K562 (cell line): ENCODE measurements around the gene LRRC8C. TPM values are rescaled to one million over a fixed set of nuclear protein-coding genes. Genes with fewer than 3 reads are reported as not detected.

Experiments used
- CEBPB ChIP-seq: fragments of 450-650 bp; IDR thresholded peaks from 2 replicates; pipeline ENCODE4 v1.6.1; 2016; ENCODE audit warnings: missing genetic modification characterization, missing compliant biosample characterization
- CHAMP1 ChIP-seq: fragments of 450-650 bp; IDR thresholded peaks from 2 replicates; pipeline ENCODE4 v1.6.1; 2016; ENCODE audit warnings: mild to moderate bottlenecking
- CLOCK ChIP-seq: fragments of 250-450 bp; sonication (Bioruptor Pico); IDR thresholded peaks from 2 replicates; pipeline ENCODE4 v1.4.0; 2020; ENCODE audit warnings: mild to moderate bottlenecking, moderate library complexity, borderline replicate concordance
- EZH2 ChIP-seq: IDR thresholded peaks from 2 replicates; pipeline ENCODE4 v1.6.1; 2012; ENCODE audit warnings: low read depth, mild to moderate bottlenecking, inconsistent platforms, low read length, borderline replicate concordance
- FOSL1 ChIP-seq: fragments of 200-800 bp; sonication (Bioruptor generic); conservative IDR thresholded peaks from 2 replicates; pipeline ENCODE4 v1.6.1; 2016; ENCODE audit warnings: missing genetic modification characterization, missing compliant biosample characterization
- HDAC2 ChIP-seq: fragments of 450-650 bp; IDR thresholded peaks from 2 replicates; pipeline ENCODE4 v1.6.1; 2016; ENCODE audit warnings: mild to moderate bottlenecking
- HOXB6 ChIP-seq: fragments of 250-450 bp; sonication (Bioruptor Pico); IDR thresholded peaks from 2 replicates; pipeline ENCODE4 v1.5.1; 2022; ENCODE audit warnings: mild to moderate bottlenecking, borderline replicate concordance
- KLF10 ChIP-seq: fragments of 250-450 bp; sonication (Bioruptor Pico); IDR thresholded peaks from 2 replicates; pipeline ENCODE4 v1.6.1; 2021; ENCODE audit warnings: matching md5 sums
- MXI1 ChIP-seq: IDR thresholded peaks from 2 replicates; pipeline ENCODE4 v1.6.1; 2011; ENCODE audit warnings: low read depth, mild to moderate bottlenecking, improper control_type of control experiment, low read length
- PML ChIP-seq: IDR thresholded peaks from 2 replicates; pipeline ENCODE4 v1.6.1; 2012; ENCODE audit warnings: low read length, inconsistent platforms
- POLR2G ChIP-seq: fragments of 200-400 bp; formaldehyde crosslinking; IDR thresholded peaks from 2 replicates; pipeline ENCODE4 v1.6.1; 2017; ENCODE audit warnings: low read depth, mild to moderate bottlenecking, antibody characterized with exemption, low read length, moderate library complexity
- RBM25 ChIP-seq: fragments of 200-400 bp; formaldehyde crosslinking; IDR thresholded peaks from 2 replicates; pipeline ENCODE4 v1.6.1; 2018; ENCODE audit warnings: low read length, low read depth, moderate library complexity; ENCODE audit not compliant: severe bottlenecking
- SP1 ChIP-seq: sonication (generic); formaldehyde crosslinking; IDR thresholded peaks from 2 replicates; pipeline ENCODE4 v1.8.1; 2022; ENCODE audit warnings: mild to moderate bottlenecking, missing genetic modification reagents
- SRSF1 ChIP-seq: fragments of 200-400 bp; formaldehyde crosslinking; IDR thresholded peaks from 2 replicates; pipeline ENCODE4 v1.6.1; 2017; ENCODE audit warnings: mild to moderate bottlenecking, low read depth, low read length, moderate library complexity
- SRSF7 ChIP-seq: fragments of 200-400 bp; formaldehyde crosslinking; optimal IDR thresholded peaks from 2 replicates; pipeline ENCODE3; 2017; ENCODE audit warnings: mild to moderate bottlenecking, low read depth, low read length
- TFAP4 ChIP-seq: sonication (generic); formaldehyde crosslinking; IDR thresholded peaks from 2 replicates; pipeline ENCODE4 v1.8.0; 2022; ENCODE audit warnings: missing genetic modification reagents, mild to moderate bottlenecking, moderate library complexity, borderline replicate concordance
- XRCC4 ChIP-seq: IDR thresholded peaks from one replicate; pipeline ENCODE4 v1.6.1; 2011; ENCODE audit not compliant: insufficient read depth, insufficient read length; ENCODE audit errors: extremely low read depth
- ZFP91 ChIP-seq: sonication (generic); formaldehyde crosslinking; IDR thresholded peaks from 2 replicates; pipeline ENCODE4 v1.8.0; 2022; ENCODE audit warnings: mild to moderate bottlenecking, missing genetic modification reagents
- ZNF133 ChIP-seq: fragments of 250-450 bp; sonication (Bioruptor Pico); IDR thresholded peaks from 2 replicates; pipeline ENCODE4 v1.4.0; 2020; ENCODE audit warnings: mild to moderate bottlenecking
- ZNF23 ChIP-seq: fragments of 250-450 bp; sonication (Bioruptor Pico); IDR thresholded peaks from 2 replicates; pipeline ENCODE4 v1.4.0; 2020; ENCODE audit warnings: mild to moderate bottlenecking
- ZNF644 ChIP-seq: fragments of 200-800 bp; sonication (Bioruptor generic); IDR thresholded peaks from 2 replicates; pipeline ENCODE4 v1.6.1; 2016; ENCODE audit warnings: low read depth, missing genetic modification characterization, missing compliant biosample characterization
- polyA plus RNA-seq, 8 experiments: library from polyadenylated mRNA; depleted of rRNA in 4 of 8; stranded (reverse) in 5 of 8; unstranded in 3 of 8; fragments of >200 nt; fragmentation: Nextera tagmentation in 2 of 8; fragmentation: Illumina TruSeq in 1 of 8; extraction: Ambion mirVana in 2 of 8; extraction: Trizol in 1 of 8; gene quantifications; 2 replicates each; pipeline versions ENCODE4 v1.2.1 to v1.2.3, GENCODE V29; 2011 to 2014; ENCODE audit warnings: inconsistent platforms in 1 of 8, missing spikeins in 1 of 8
- total RNA-seq, 7 experiments: library from RNA; depleted of rRNA in 6 of 7; stranded (reverse); fragments of >200 nt in 6 of 7; fragmentation: Illumina TruSeq in 2 of 7; extraction: Trizol in 2 of 7; gene quantifications; 2 replicates each; pipeline versions ENCODE4 v1.2.1 to v1.2.3, GENCODE V29; 2011 to 2021; ENCODE audit warnings: low replicate concordance in 1 of 7

LRRC8C gene
- total and polyA plus RNA-seq, 9 of the 15 experiments (the other 6 are each of a cell fraction or from before 2014, with no cell fraction given) = 1.00 to 12.5 (median 4.5) TPM

GRCh38 chr1:89762779-89763648, 130.1 kb downstream of the LRRC8C start (continued):
- TF ChIP-seq CLOCK (CRISPR knock-in tag) (no peak), EZH2 (no peak), MXI1 (no peak), ZNF23 (CRISPR knock-in tag) (no peak), ZNF644 (tag) (no peak), FOSL1 (tag) (peak; percentile 57), CEBPB (tag) (no peak), HDAC2 (peak; percentile 78), HOXB6 (CRISPR knock-in tag) (no peak), POLR2G (0 out of 2 replicates have a peak, but pooled peaks have one; percentile 17), TFAP4 (CRISPR knock-in tag) (peak; percentile 72), RBM25 (no peak), KLF10 (CRISPR knock-in tag) (no peak), XRCC4 (no peak), PML (0 out of 2 replicates have a peak, but pooled peaks have one; percentile 52), SRSF7 (no peak), ZFP91 (no peak), SP1 (CRISPR knock-in tag) (peak; percentile 66; the same call in 1 of the 2 replicates), SRSF1 (no peak), ZNF133 (no peak), CHAMP1 (no peak)
